Endometrial microvascular endothelial cells (primary cell): Measurements from ENCODE around the gene IKZF4. TPM values are rescaled to one million over a fixed set of nuclear protein-coding genes. Genes with fewer than 3 reads are reported as not detected.
"Not testable (repeated sequence)": the region's sequence is repeated elsewhere in the genome, so short reads cannot be mapped to it uniquely, and the experiment has no call there.

Experiments used
- in situ Hi-C: cut with HindIII; loops from 2 replicates; pipeline ENCODE4 v1.10.0; 2017; ENCODE audit warnings: low sequenced_read_pairs, low pct_unique_long_range_greater_than_20kb; ENCODE audit errors: inconsistent ontology term
- total RNA-seq: library from RNA; depleted of rRNA; stranded (reverse); fragments of >200 nt; gene quantifications from one replicate; pipeline ENCODE4 v1.2.3, GENCODE V29; 2015; ENCODE audit errors: inconsistent ontology term

The IKZF4 gene
- total RNA-seq, 1 donor from 2014 or later = 1.0 TPM

DNA sequence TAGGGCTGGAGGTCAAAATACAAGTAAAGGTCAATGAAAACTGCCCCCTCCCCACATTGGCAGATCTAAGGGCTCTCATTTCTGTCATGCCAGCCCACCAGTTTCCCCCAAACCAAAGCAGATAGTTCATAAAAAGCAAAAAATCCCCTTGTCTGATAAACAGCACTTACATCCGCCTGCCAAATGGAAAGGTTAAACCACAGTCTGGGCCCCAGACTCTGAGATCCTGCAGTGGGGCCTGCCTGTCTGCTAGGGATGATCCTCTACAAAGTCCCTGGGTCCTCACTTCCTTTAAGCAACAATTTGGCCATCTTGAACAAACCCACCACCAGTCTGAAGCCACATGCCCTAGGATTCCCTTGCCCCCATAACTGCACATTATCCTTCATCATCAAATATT, 11.1 kb downstream of the IKZF4 start:
- in situ Hi-C loops = no loop called here

DNA sequence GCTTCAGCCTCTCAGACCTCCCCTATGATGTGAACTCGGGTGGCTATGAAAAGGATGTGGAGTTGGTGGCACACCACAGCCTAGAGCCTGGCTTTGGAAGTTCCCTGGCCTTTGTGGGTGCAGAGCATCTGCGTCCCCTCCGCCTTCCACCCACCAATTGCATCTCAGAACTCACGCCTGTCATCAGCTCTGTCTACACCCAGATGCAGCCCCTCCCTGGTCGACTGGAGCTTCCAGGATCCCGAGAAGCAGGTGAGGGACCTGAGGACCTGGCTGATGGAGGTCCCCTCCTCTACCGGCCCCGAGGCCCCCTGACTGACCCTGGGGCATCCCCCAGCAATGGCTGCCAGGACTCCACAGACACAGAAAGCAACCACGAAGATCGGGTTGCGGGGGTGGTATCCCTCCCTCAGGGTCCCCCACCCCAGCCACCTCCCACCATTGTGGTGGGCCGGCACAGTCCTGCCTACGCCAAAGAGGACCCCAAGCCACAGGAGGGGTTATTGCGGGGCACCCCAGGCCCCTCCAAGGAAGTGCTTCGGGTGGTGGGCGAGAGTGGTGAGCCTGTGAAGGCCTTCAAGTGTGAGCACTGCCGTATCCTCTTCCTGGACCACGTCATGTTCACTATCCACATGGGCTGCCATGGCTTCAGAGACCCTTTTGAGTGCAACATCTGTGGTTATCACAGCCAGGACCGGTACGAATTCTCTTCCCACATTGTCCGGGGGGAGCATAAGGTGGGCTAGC, 13.9 kb downstream of the IKZF4 start:
- in situ Hi-C loops = no loop called here

DNA sequence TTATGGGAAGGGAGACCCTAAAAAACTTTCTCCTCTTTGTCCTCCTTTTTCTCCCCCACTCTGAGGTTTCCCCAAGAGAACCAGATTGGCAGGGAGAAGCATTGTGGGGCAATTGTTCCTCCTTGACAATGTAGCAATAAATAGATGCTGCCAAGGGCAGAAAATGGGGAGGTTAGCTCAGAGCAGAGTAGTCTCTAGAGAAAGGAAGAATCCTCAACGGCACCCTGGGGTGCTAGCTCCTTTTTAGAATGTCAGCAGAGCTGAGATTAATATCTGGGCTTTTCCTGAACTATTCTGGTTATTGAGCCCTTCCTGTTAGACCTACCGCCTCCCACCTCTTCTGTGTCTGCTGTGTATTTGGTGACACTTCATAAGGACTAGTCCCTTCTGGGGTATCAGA, 16.3 kb downstream of the IKZF4 start:
- in situ Hi-C loops = no loop called here

DNA sequence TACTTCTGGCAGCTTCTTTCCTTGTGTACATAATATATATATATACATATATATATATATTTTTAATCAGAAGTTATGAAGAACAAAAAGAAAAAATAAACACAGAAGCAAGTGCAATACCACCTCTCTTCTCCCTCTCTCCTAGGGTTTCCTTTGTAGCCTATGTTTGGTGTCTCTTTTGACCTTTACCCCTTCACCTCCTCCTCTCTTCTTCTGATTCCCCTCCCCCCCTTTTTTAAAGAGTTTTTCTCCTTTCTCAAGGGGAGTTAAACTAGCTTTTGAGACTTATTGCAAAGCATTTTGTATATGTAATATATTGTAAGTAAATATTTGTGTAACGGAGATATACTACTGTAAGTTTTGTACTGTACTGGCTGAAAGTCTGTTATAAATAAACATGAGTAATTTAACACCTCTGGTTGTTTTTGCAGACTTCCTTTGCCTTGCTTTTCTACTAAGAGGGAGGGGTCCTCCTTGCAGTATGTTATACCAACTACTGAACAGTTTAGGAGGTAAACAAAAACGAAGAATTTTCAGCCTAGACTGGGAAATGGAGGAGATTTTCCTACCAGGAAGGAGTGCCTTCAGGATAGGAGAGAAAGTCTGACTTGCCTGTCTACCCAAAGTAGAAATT, 17.3 kb downstream of the IKZF4 start:
- in situ Hi-C loops = no loop called here

DNA sequence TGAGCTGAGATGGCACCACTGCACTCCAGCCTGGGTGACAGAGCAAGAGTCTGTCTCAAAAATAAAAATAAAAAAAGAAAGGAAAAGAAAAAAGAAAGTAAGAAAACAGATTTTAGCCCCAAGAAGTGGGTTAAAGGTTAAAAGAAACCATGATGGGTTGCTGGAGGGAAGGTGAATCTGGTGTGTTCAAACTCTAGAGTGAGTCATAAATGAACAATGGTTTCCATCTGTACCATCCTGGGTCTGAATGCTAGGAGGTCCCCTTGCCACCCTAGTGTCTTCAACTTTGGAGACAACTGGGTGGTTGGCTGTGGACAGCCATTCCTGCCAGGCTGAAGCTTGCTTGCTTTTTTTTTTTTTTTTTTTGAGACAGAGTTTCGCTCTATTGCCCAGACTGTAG, 19.3 kb downstream of the IKZF4 start:
- in situ Hi-C loops = no loop called here

DNA sequence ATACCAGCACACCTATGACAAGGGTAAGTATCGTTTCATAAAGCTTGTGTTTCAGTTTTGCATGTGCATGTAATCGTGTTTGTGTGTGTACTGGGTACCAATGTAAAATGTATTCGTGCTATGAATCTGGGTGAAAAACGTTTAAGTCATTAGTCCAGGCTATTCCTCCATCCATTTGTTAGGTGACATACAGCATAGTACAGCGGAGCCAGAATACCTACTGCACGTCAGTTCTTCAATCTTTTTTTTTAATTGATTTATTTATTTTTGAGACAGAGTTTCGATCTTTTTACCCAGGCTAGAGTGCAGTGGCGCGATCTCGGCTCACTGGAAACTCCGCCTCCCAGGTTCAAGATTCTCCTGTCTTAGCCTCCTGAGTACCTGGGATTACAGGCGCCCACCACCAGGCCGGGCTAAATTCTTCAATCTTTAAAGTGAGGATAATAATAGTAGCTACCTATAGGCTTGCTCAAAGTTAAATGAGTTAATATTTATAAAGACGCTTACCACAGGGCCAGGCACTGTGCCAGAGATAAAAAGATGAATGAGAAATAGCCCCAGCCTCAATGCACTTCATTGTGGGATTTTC, 20.2 kb downstream of the IKZF4 start:
- in situ Hi-C loops = no loop called here

DNA sequence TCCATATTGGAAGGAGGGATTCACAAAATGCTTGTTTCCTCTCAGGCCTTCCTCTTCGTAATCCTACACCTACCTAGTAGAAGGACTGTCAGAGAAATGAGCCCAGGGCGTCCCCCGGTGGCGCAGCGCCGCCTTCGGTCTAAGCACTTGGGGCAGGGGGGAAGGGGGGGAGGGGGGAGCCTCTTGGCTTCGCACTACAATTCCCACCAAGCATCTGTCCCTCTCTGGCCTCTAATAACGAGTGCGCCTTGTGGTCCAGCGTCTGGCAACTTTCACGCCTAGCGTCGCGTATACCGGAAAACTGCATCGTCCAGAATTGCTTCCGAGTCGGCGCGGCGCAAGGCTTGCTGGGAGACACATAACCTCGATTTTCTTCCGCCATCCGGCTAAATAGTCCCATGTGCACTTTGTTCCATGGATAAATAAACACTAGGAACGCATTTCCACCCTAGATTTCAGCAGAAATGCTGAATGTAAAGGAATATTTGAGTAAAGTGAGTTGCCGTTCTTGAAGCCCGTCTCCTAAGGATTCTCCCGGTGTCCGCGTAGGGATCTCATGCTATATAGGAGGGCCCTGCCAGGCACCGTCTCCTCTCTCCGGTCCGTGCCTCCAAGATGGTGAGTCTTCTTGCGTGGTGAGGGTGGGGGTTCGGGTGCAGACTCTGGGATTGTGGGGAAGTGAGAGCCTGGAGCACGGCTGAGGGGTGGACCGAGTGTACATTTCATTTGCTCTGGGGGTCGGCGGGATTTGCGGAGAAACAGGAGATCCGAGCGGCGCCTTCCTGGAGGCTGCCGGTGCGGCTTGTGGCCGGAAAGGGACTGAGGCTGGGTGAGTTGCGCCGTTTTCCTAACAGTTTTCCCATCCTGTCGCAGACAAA, 20.9 kb downstream of the IKZF4 start, which contains the start of gene RPS26:
RPS26 (plus strand) TSS at position 367 of the 878 bp plus-strand sequence; CDS start at position 616, 249 bp downstream.
- in situ Hi-C loops = no loop called here

DNA sequence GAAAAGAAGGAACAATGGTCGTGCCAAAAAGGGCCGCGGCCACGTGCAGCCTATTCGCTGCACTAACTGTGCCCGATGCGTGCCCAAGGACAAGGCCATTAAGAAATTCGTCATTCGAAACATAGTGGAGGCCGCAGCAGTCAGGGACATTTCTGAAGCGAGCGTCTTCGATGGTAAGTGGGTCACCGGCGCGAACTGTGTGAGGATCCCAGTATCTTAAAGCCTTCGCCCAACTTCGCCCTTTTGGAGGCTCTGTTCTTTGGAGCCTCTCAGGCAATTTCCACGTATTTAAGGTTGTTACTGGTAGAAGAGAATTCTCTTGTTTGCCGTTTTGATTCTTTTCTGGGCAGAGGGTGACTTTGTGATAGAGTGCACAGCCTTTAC, 21.6 kb downstream of the IKZF4 start:
- in situ Hi-C loops = not testable (repeated sequence)

DNA sequence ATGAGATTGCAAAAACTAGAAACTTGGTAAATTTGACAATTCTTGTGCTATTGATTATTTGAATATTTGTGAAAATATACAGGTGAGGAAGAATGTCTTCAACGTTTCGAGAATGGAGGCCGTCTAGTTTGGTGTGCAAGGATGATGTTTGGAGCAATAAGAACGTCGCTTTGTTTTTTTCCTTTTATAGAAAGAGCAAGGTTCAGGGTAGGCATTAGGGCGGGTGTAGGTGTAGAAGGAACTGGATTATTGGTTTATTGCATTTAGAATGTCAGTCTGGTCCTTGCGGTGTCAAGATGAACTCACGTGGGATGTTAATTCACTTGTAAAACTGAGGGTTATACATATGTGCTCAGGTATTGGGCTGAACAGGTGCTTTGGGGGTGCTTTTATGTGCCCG, 22.0 kb downstream of the IKZF4 start:
- in situ Hi-C loops = no loop called here

DNA sequence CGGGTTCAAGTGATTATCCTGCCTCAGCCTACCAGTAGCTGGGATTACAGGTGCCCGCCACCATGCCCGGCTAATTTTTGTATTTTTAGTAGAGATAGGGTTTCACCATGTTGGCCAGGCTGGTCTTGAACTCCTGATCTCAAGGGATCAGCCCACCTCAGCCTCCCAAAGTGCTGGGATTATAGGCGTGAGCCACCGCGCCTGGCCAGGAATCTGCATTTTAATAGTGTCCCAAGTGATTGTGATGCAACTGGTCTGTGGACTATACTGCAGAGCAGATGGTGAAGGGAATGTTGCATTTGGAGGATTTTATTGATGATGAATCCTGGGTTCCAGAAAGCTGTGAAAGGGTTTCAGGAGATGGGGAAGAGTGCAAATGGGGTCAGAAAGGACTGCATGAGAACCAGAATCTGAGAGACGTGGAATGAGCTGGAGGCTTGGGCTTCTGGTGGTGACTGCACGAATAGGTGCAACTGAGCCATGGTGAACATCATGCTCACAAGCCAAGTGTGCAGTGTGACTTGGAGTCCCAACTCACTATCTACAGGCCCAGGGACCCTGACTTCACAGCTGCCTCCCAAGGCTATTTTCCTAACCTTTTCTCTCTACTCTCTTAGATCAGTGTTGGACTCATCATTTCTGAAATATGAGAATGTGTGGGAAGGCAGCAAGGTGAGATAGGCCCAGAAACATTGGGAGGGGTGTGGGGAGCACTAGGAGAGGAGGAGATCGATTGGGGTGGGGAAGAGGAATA, 25.4 kb downstream of the IKZF4 start:
- in situ Hi-C loops = no loop called here

DNA sequence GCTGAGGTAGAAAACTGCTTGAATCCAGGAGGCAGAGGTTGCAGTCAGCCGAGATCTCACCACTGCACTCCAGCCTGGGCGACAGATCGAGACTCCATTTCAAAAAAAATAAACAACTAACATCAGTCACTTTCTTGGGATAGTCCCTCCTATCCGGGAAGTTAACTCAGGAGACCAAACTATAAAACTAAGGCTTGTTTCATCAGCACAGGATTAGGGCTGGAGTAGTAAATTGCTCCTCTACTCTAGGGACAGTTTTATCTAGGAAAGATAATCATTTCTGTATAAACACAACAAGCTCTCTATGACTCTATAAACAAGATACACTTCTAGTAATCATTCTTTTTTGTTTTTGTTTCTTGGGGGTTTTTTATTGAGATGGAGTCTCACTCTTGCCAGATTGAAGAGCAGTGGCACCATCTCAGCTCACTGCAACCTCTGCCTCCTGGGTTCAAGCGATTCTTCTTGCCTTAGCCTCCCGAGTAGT, 32.6 kb downstream of the IKZF4 start:
- in situ Hi-C loops = no loop called here

DNA sequence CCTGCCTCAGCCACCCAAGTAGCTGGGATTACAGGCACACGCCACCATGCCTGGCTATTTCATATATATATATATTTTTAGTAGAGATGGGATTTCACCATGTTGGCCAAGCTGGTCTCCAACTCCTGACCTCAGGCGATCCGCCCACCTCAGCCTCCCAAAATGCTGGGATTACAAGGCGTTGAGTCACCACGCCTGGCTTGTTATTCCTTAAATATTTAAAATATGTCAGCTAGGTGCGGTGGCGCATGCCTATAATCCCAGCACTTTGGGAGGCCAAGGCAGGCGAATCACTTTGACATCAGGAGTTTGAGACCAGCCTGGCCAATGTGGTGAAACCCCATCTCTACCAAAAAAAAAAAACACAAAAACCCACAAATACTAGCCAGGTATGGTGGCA, 39.1 kb downstream of the IKZF4 start:
- in situ Hi-C loops = not testable (repeated sequence)

DNA sequence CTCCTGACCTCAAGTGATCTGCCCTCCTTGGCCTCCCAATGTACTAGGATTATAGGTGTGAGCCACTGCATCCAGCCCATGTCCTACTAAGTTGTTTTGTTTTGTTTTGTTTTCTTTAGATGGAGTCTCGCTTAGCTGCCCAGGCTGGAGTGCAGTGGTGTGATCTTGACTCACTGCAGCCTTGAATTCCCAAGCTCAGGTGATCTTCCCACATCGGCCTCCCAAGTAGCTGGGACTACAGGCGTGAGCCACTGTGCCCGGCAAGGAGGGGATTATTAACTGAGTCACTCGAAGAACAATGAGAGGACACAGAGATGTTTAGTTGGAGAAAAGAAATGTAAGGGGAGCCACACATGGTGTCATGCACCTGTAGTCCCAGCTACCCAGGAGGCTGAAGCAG, 41.1 kb downstream of the IKZF4 start:
- in situ Hi-C loops = no loop called here

DNA sequence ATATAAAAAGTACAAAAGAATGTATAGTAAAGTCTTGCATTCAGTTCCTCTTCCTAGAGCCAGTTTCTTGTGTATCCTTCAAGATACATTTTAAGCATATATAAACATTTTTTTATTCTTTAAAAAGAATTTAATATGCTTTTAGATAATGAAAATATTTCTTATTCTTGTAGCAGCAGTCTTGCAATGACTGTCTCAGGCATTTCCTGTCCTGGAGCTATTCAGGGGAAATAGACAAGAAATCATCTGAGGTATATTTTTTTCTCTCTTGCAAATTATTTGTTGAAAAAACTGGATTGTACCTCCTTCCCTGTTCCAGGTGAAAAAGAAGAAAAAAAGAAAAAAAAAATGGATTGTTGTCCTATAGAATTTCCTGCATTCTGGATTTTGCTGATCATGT, 42.2 kb downstream of the IKZF4 start:
- in situ Hi-C loops = no loop called here

DNA sequence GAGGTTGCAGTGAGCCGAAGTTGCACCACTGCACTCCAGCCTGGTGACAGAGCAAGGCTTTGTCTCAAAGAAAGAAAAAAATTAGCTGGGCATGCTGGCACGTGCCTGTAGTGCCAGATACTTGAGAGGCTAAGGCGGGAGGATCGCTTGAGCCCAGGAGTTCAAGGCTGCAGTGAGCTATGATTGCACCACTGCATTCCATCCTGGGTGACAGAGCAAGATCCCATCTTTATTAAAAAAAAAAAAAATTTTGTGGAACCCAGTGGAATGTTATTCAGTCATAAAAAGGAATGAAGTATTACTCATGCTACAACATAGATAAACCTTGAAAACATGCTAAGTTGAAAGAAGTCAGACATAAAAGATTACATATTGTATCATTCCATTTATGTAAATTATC, 50.8 kb downstream of the IKZF4 start:
- in situ Hi-C loops = no loop called here

DNA sequence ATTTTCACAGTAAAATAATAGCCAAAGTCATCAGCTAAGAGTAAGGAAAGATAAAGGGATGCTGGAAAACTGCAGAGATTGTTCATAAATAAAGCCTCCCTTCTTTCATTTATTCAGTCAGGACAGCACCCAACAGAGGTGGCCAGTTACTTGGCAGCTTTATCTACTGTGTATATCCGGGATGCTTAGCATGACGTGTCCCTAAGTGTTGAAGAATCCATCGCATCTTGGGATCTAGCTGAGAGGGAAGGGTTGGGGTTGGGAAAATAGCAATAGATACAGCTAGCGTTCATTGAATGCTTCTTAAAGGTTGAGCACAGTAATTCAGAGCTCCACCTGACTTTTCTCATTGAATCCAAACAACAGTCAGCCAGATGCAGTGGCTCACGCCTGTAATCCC, 53.6 kb downstream of the IKZF4 start:
- in situ Hi-C loops = no loop called here

DNA sequence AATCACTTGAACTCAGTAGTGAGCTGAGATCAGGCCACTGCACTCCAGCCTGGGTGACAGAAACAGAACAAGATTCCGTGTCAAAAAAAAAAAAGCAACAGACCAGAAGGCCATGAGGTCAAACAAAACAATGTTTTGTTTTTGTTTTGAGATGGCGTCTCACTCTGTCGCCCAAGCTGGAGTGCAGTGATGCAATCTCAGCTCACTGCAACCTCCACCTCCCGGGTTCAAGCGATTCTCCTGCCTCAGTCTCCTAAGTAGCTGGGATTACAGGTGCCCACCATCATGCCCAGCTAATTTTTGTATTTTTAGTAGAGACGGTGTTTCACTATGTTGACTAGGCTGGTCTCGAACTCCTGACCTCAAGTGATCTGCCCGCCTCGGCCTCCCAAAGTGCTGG, 57.1 kb downstream of the IKZF4 start:
- in situ Hi-C loops = not testable (repeated sequence)

DNA sequence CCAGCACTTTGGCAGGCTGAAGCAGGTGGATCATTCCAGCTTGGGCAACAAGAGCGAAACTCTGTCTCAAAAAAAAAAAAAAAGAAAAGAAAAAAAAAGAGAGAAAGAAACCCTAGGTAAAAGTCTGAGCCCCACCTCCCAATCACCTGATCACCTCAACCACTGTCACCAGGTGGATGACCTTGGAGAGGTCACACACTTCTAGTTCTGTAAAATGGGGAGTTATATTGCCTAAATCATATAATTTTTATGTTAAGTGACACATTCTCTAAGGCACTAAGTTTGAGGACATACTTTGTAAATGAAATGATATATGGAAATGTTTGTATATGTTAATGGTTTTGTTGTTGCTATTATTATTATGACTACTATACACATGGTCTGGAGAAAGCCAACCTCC, 57.6 kb downstream of the IKZF4 start:
- in situ Hi-C loops = no loop called here
